IMR-90 (cell line): ENCODE measurements around the gene HS2ST1. TPM values are rescaled to one million over a fixed set of nuclear protein-coding genes. Genes with fewer than 3 reads are reported as not detected.

Source experiments
- ATAC-seq: fragments of 200-7000 bp; cut with Tn5 transposase; 2 replicates; pipeline ENCODE4 v1.9.1; 2020; ENCODE audit warnings: low read depth, mild to moderate bottlenecking, moderate library complexity
- BruUV-seq: library from RNA; stranded (reverse); fragments of 400-500 nt; replicated peaks from 2 replicates; lab custom pipeline; 2021; lab: Mats Ljungman, UMichigan
- CTCF ChIA-PET: fragments of 300-600 bp; formaldehyde crosslinking; extraction: SDS; loops from one replicate; lab custom pipeline; 2021; ENCODE audit warnings: antibody characterized with exemption; lab: Yijun Ruan, JAX
- POLR2A ChIA-PET: fragments of 300-600 bp; sonication (Branson Sonifier 250); formaldehyde crosslinking; loops from one replicate; lab custom pipeline; 2022; ENCODE audit warnings: antibody characterized with exemption; ENCODE audit not compliant: unreplicated experiment; lab: Charles Lee
- DNase-seq: peaks from one replicate; pipeline ENCODE4 v3.0.0; 2013
- H2AFZ ChIP-seq: replicated peaks from 2 replicates; pipeline ENCODE3; 2013; ENCODE audit warnings: low read length, mild to moderate bottlenecking; ENCODE audit not compliant: poor library complexity
- H2AK5ac ChIP-seq: 2 replicates; pipeline ENCODE4 v1.6.1; 2013; ENCODE audit warnings: low read depth, low read length, inconsistent platforms
- H2AK9ac ChIP-seq: replicated peaks from 2 replicates; pipeline ENCODE3; 2013; ENCODE audit warnings: mild to moderate bottlenecking, low read depth, low read length, moderate library complexity; ENCODE audit not compliant: poor library complexity
- H2BK120ac ChIP-seq: 2 replicates; pipeline ENCODE4 v1.6.1; 2013; ENCODE audit warnings: low read depth, low read length, inconsistent platforms
- H2BK15ac ChIP-seq: 3 replicates; pipeline ENCODE4 v1.6.1; 2013; ENCODE audit warnings: low read depth, low read length, inconsistent platforms
- H2BK20ac ChIP-seq: 2 replicates; pipeline ENCODE4 v1.6.1; 2013; ENCODE audit warnings: low read depth, mild to moderate bottlenecking, inconsistent platforms, low read length, moderate library complexity
- H2BK5ac ChIP-seq: 2 replicates; pipeline ENCODE4 v1.6.1; 2013; ENCODE audit warnings: mild to moderate bottlenecking, low read depth, low read length, inconsistent platforms; ENCODE audit not compliant: poor library complexity, severe bottlenecking
- H3K14ac ChIP-seq: replicated peaks from 2 replicates; pipeline ENCODE4 v1.6.1; 2013; ENCODE audit warnings: low read depth, low read length, inconsistent platforms
- H3K18ac ChIP-seq: 2 replicates; pipeline ENCODE4 v1.6.1; 2013; ENCODE audit warnings: low read depth, low read length, control low read depth
- H3K23ac ChIP-seq: 2 replicates; pipeline ENCODE4 v1.6.1; 2013; ENCODE audit warnings: low read depth, low read length, inconsistent platforms
- H3K27ac ChIP-seq: 2 replicates; pipeline ENCODE4 v1.5.1; 2013; ENCODE audit warnings: mild to moderate bottlenecking, control low read depth, low read length; ENCODE audit not compliant: insufficient read depth
- H3K27me3 ChIP-seq: 2 replicates; pipeline ENCODE4 v1.6.1; 2013; ENCODE audit warnings: low read length; ENCODE audit not compliant: control insufficient read depth, insufficient read depth
- H3K36me3 ChIP-seq: 2 replicates; pipeline ENCODE4 v1.6.1; 2013; ENCODE audit warnings: low read length, mixed read lengths; ENCODE audit not compliant: control insufficient read depth, insufficient read depth
- H3K4ac ChIP-seq: 2 replicates; pipeline ENCODE4 v1.6.1; 2013; ENCODE audit warnings: low read depth, low read length, inconsistent platforms
- H3K4me1 ChIP-seq: 2 replicates; pipeline ENCODE4 v1.6.1; 2013; ENCODE audit warnings: low read length, mixed read lengths; ENCODE audit not compliant: control insufficient read depth, insufficient read depth
- H3K4me2 ChIP-seq: 2 replicates; pipeline ENCODE4 v1.6.1; 2013; ENCODE audit warnings: low read depth, mild to moderate bottlenecking, control low read depth, low read length, moderate library complexity
- H3K4me3 ChIP-seq: 2 replicates; pipeline ENCODE4 v1.5.1; 2013; ENCODE audit warnings: low read depth, mild to moderate bottlenecking, control low read depth, low read length, moderate library complexity; ENCODE audit not compliant: insufficient read depth
- H3K56ac ChIP-seq: 2 replicates; pipeline ENCODE4 v1.6.1; 2013; ENCODE audit warnings: low read length, inconsistent platforms; ENCODE audit not compliant: insufficient read depth; ENCODE audit errors: extremely low read depth
- H3K79me1 ChIP-seq, 2 experiments: 2 replicates each; pipeline ENCODE4 v1.6.1; 2013; ENCODE audit warnings: low read length in 2 of 2, inconsistent platforms in 1 of 2, low read depth in 1 of 2
- H3K9ac ChIP-seq: 2 replicates; pipeline ENCODE4 v1.6.1; 2013; ENCODE audit warnings: low read depth, low read length, control low read depth
- H3K9me1 ChIP-seq: 2 replicates; pipeline ENCODE4 v1.6.1; 2013; ENCODE audit warnings: low read length, inconsistent platforms; ENCODE audit not compliant: insufficient read depth
- H3K9me3 ChIP-seq: 2 replicates; pipeline ENCODE4 v1.6.1; 2013; ENCODE audit warnings: low read length; ENCODE audit not compliant: control insufficient read depth, insufficient read depth
- H4K20me1 ChIP-seq: 2 replicates; pipeline ENCODE4 v1.6.1; 2013; ENCODE audit warnings: low read length, inconsistent platforms; ENCODE audit not compliant: insufficient read depth
- H4K5ac ChIP-seq: 2 replicates; pipeline ENCODE4 v1.6.1; 2013; ENCODE audit warnings: mild to moderate bottlenecking, low read depth, low read length, control low read depth
- H4K8ac ChIP-seq, 2 experiments: 2 replicates each; pipeline ENCODE4 v1.6.1; 2013; ENCODE audit warnings: low read depth in 2 of 2, low read length in 2 of 2, control low read depth in 1 of 2, inconsistent platforms in 1 of 2
- H4K91ac ChIP-seq: 2 replicates; pipeline ENCODE4 v1.6.1; 2013; ENCODE audit warnings: low read depth, low read length, inconsistent platforms; ENCODE audit not compliant: insufficient read depth
- BHLHE40 ChIP-seq: fragments of 150-350 bp; IDR thresholded peaks from 2 replicates; pipeline ENCODE4 v1.6.1; 2016; ENCODE audit warnings: mild to moderate bottlenecking, low read depth, low read length
- CEBPB ChIP-seq: IDR thresholded peaks from 2 replicates; pipeline ENCODE4 v1.6.1; 2012; ENCODE audit warnings: low read depth, low read length, improper control_type of control experiment
- CHD1 ChIP-seq: IDR thresholded peaks from 2 replicates; pipeline ENCODE4 v1.6.1; 2012; ENCODE audit warnings: low read depth, low read length, improper control_type of control experiment
- ELK1 ChIP-seq: fragments of 150-350 bp; IDR thresholded peaks from 2 replicates; pipeline ENCODE4 v1.6.1; 2016; ENCODE audit warnings: low read depth, mild to moderate bottlenecking, low read length, moderate library complexity, borderline replicate concordance
- MXI1 ChIP-seq: IDR thresholded peaks from 2 replicates; pipeline ENCODE4 v1.6.1; 2012; ENCODE audit warnings: low read depth, mild to moderate bottlenecking, low read length, moderate library complexity, borderline replicate concordance
- POLR2A ChIP-seq: IDR thresholded peaks from 2 replicates; pipeline ENCODE4 v1.6.1; 2012; ENCODE audit warnings: mild to moderate bottlenecking, low read depth, low read length
- RAD21 ChIP-seq: IDR thresholded peaks from 2 replicates; pipeline ENCODE4 v1.6.1; 2012; ENCODE audit warnings: low read length, improper control_type of control experiment
- RCOR1 ChIP-seq: IDR thresholded peaks from 2 replicates; pipeline ENCODE4 v1.6.1; 2012; ENCODE audit warnings: mild to moderate bottlenecking, low read length, improper control_type of control experiment; ENCODE audit not compliant: insufficient replicate concordance
- SMC3 ChIP-seq: fragments of 150-350 bp; IDR thresholded peaks from 2 replicates; pipeline ENCODE4 v1.6.1; 2016; ENCODE audit warnings: low read depth, mild to moderate bottlenecking, antibody characterized with exemption, low read length, moderate library complexity
- WGBS, 2 experiments: methylation state at CpG; one replicate each; pipeline versions ENCODE4 v1.1.5 to v1.1.7; 2013; ENCODE audit warnings: missing lambda C conversion rate in 2 of 2; ENCODE audit not compliant: insufficient read length in 1 of 2; ENCODE audit errors: extremely low coverage in 2 of 2; 5-methylcytosine and 5-hydroxymethylcytosine counted together
- dilution Hi-C: fragments of 300-500 bp; cut with HindIII; formaldehyde crosslinking; loops from one replicate; pipeline ENCODE4 v1.14.3; 2018; ENCODE audit warnings: low sequenced_read_pairs; ENCODE audit not compliant: unreplicated experiment
- in situ Hi-C: fragments of 300-500 bp; cut with MboI; formaldehyde crosslinking; loops from 3 replicates; pipeline ENCODE4 v1.14.3; 2019; ENCODE audit warnings: low sequenced_read_pairs, inconsistent platforms, mixed read lengths
- intact Hi-C: fragments of 100-400 bp; cut with micrococcal nuclease; formaldehyde crosslinking; loops from 2 replicates; pipeline ENCODE4 v1.10.0; 2022
- polyA plus RNA-seq, 3 experiments: library from polyadenylated mRNA; depleted of rRNA; stranded (reverse); fragments of >200 nt; gene quantifications; 2 replicates each; pipeline ENCODE4 v1.2.3, GENCODE V29; 2012; ENCODE audit warnings: low replicate concordance in 1 of 3
- total RNA-seq: library from RNA; depleted of rRNA; stranded (reverse); fragments of >200 nt; gene quantifications from 2 replicates; pipeline ENCODE4 v1.2.3, GENCODE V29; 2012

HS2ST1 gene
- total and polyA plus RNA-seq, 2 of the 4 experiments (the other 2 are of a cell fraction), result 7.8 to 13.1 TPM

DNA sequence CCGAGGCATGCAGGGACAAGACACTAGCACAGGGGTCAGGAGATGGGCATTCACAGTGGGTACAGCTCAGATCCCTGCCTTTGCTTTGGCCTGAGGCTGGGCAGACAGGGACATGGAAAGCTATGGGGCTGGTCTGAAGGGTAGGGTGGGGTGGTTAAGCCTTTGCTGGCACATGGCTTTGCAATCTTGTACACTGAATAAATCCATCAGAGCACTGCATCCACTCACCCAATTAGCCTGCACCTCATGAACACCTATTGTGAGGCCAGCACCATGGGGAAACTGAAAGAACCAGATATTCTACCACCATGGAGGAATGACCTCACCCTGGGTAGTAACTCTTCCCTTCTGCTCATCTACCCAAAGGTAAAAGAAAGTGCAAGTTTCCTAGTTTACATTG, 214.6 kb downstream of the HS2ST1 start:
- Histone ChIP-seq H3K4me1 (peaks cover 6% of the 10 kb centered on the region; the same call in 1 of the 2 replicates), H4K8ac (no peak overlapping the region), H2BK5ac (no peak overlapping the region), H3K23ac (no peak overlapping the region), H2BK120ac (no peak overlapping the region), H3K9me3 (no peaks in the 10 kb centered on the region), H3K9ac (no peak overlapping the region), H2AFZ (no peak overlapping the region), H4K20me1 (no peaks in the 10 kb centered on the region), H2BK20ac (no peak overlapping the region), H3K18ac (no peak overlapping the region), H3K4me2 (no peak overlapping the region), H2BK15ac (no peak overlapping the region), H3K9me1 (no peaks in the 10 kb centered on the region), H4K91ac (no peak overlapping the region), H3K14ac (no peak overlapping the region), H2AK5ac (no peak overlapping the region), H3K79me1 (no peaks in the 10 kb centered on the region), H3K27ac (no peak overlapping the region), H3K56ac (no peak overlapping the region), H2AK9ac (no peak overlapping the region), H3K4ac (no peak overlapping the region), H3K4me3 (no peak overlapping the region), H3K27me3 (peaks cover 2% of the 10 kb centered on the region; the same call in 1 of the 2 replicates), H3K36me3 (no peaks in the 10 kb centered on the region), H4K5ac (no peak overlapping the region)
- no TSS peak for BruUV-seq
- in situ Hi-C loops (loop anchor here (25.0 kb wide), 1 partner anchor 933 kb away; no protein-coding TSS in a partner anchor), intact Hi-C loops (no loop called here), dilution Hi-C loops (no loop called here)
- ATAC-seq (no peak), DNase-seq (no peak)
- CTCF ChIA-PET, result interaction anchor here (0.9 to 1.3 kb wide), 2 partner anchors 11 to 197 kb away, joined by 3 read pairs; no protein-coding TSS in a partner anchor
- POLR2A ChIA-PET, result no interaction called here
- TF ChIP-seq BHLHE40 (no peak), RCOR1 (no peak), CEBPB (no peak), RAD21 (no peak), CHD1 (no peak), ELK1 (no peak), MXI1 (no peak), SMC3 (no peak), POLR2A (no peak)
- WGBS, 2 experiments, result no CpG with 5 or more reads among the region's 1 CpG
